ENCODE measurements around the gene AJM1. TPM values are rescaled to one million over a fixed set of nuclear protein-coding genes. Genes with fewer than 3 reads are reported as not detected.

Gene AJM1
- total RNA-seq, 1 experiment from 2014 or later = 3.6 TPM

- POLR2A ChIA-PET = interaction anchor here (0.6 kb wide), 4 partner anchors 22 to 455 kb away, joined by 3 to 5 read pairs (median 4); partner anchors contain the start of genes NRARP and TRAF2
- CTCF ChIA-PET = interaction anchor here (0.5 to 1.5 kb wide), 4 partner anchors 14 to 196 kb away, joined by 3 to 6 read pairs (median 4); no protein-coding TSS in a partner anchor
- no TSS peak for BruUV-seq (replicated peaks)
- no peaks in the 10 kb centered on the region for H3K4me1 Mint-ChIP-seq (ENCODE audit: low read depth, unreplicated experiment)
- intact Hi-C loops (cut with micrococcal nuclease; ENCODE audit: unreplicated experiment) = loop anchor here (5.0 to 10.0 kb wide), 2 partner anchors 40 to 98 kb away; partner anchors contain the start of genes C8G, FBXW5 and RABL6
- H3K36me3 Mint-ChIP-seq (ENCODE audit: insufficient read depth, unreplicated experiment) = peaks cover 70% of the 10 kb centered on the region
- no peaks in the 10 kb centered on the region for H3K9me3 ChIP-seq
- H3K4me1 ChIP-seq = peaks cover 16% of the 10 kb centered on the region
- DNase-seq = no peak
- no peaks in the 10 kb centered on the region for H3K9me3 Mint-ChIP-seq (ENCODE audit: unreplicated experiment)
- H3K27me3 Mint-ChIP-seq (ENCODE audit: insufficient read depth, unreplicated experiment) = no peaks in the 10 kb centered on the region
- H3K4me3 Mint-ChIP-seq (ENCODE audit: unreplicated experiment) = peak overlapping the region; percentile 97
- H3K27ac Mint-ChIP-seq (ENCODE audit: unreplicated experiment) = peak overlapping the region; percentile 87
- peaks cover 1% of the 10 kb centered on the region; the same call in 1 of the 2 replicates for H3K36me3 ChIP-seq (ENCODE audit: control insufficient read depth, insufficient read depth, low read length)
- no peak for TF ChIP-seq CTCF (IDR thresholded peaks at IDR 0.05; ENCODE audit: insufficient read depth in 1 of 2, low read depth in 1 of 2, low read length in 1 of 2, severe bottlenecking in 1 of 2, unreplicated experiment in 1 of 2)
- no peaks in the 10 kb centered on the region for H3K27me3 ChIP-seq (replicated peaks; ENCODE audit: control insufficient read depth, insufficient read depth, low read length)
- peak overlapping the region; percentile 97 for H3K4me3 ChIP-seq (ENCODE audit: low read depth, low read length)
These were observed 5.0 kb downstream of the AJM1 start for GRCh38 chr9:136847088-136847825.

- Histone ChIP-seq H3K36me3 (ENCODE audit: control insufficient read depth, insufficient read depth, low read length) (peaks cover 1% of the 10 kb centered on the region; the same call in 1 of the 2 replicates), H3K27me3 (replicated peaks; ENCODE audit: control insufficient read depth, insufficient read depth, low read length) (no peaks in the 10 kb centered on the region), H3K4me3 (ENCODE audit: low read depth, low read length) (peak overlapping the region; percentile 97), H3K4me1 (peaks cover 13% of the 10 kb centered on the region), H3K9me3 (no peaks in the 10 kb centered on the region)
- Mint-ChIP-seq H3K27ac (ENCODE audit: unreplicated experiment) (peak overlapping the region; percentile 87), H3K36me3 (ENCODE audit: insufficient read depth, unreplicated experiment) (peaks cover 71% of the 10 kb centered on the region), H3K4me3 (ENCODE audit: unreplicated experiment) (peak overlapping the region; percentile 97), H3K27me3 (ENCODE audit: insufficient read depth, unreplicated experiment) (no peaks in the 10 kb centered on the region), H3K9me3 (ENCODE audit: unreplicated experiment) (no peaks in the 10 kb centered on the region), H3K4me1 (ENCODE audit: low read depth, unreplicated experiment) (no peaks in the 10 kb centered on the region)
- no TSS peak for BruUV-seq (replicated peaks)
- no peak for TF ChIP-seq CTCF (IDR thresholded peaks at IDR 0.05; ENCODE audit: insufficient read depth in 1 of 2, low read depth in 1 of 2, low read length in 1 of 2, severe bottlenecking in 1 of 2, unreplicated experiment in 1 of 2)
- peak; percentile 87 to 89 for DNase-seq
- POLR2A ChIA-PET = interaction anchor here (0.6 to 0.7 kb wide), 5 partner anchors 39 to 454 kb away, joined by 3 to 5 read pairs (median 3); partner anchors contain the start of genes NRARP and TRAF2
- CTCF ChIA-PET = interaction anchor here (0.5 to 1.5 kb wide), 5 partner anchors 29 to 225 kb away, joined by 3 to 5 read pairs (median 3); no protein-coding TSS in a partner anchor
- intact Hi-C loops (cut with micrococcal nuclease; ENCODE audit: unreplicated experiment) = loop anchor here (5.0 to 10.0 kb wide), 2 partner anchors 41 to 97 kb away; partner anchors contain the start of genes C8G, FBXW5 and RABL6
These were observed 5.6 kb downstream of the AJM1 start for GRCh38 chr9:136847826-136848392.
